Fibroblast of skin of right quadriceps (primary cell): ENCODE measurements around the gene KRT82.

ENCODE experiments used
- DNase-seq: peaks from one replicate; pipeline ENCODE4 v3.0.0-alpha.2; 2013

The KRT82 gene

GRCh38 chr12:52407918-52408317 is 1.8 kb upstream of the KRT82 start:
- no peak for DNase-seq

- no peak for DNase-seq
These were observed 1.2 kb downstream of the KRT82 start for GRCh38 chr12:52404951-52405350.

- DNase-seq = no peak
These were observed 2.6 kb downstream of the KRT82 start for GRCh38 chr12:52403561-52403960.

- no peak for DNase-seq
These were observed 3.1 kb downstream of the KRT82 start for GRCh38 chr12:52402873-52403540.

- DNase-seq = no peak
These were observed 3.8 kb downstream of the KRT82 start for GRCh38 chr12:52402377-52402776.

- DNase-seq = no peak
These were observed 4.2 kb downstream of the KRT82 start for GRCh38 chr12:52401926-52402325.

- DNase-seq = no peak
These were observed 4.6 kb downstream of the KRT82 start for GRCh38 chr12:52401526-52401925.

GRCh38 chr12:52400906-52401305 is 5.2 kb downstream of the KRT82 start:
- no peak for DNase-seq

GRCh38 chr12:52399756-52400155 is 6.4 kb downstream of the KRT82 start:
- no peak for DNase-seq

- DNase-seq = no peak
These were observed 8.0 kb downstream of the KRT82 start for GRCh38 chr12:52398176-52398575.

- DNase-seq = no peak
These were observed 9.5 kb downstream of the KRT82 start for GRCh38 chr12:52396656-52397055.

GRCh38 chr12:52395761-52396434 is 10.2 kb downstream of the KRT82 start:
- peak; percentile 34 for DNase-seq

GRCh38 chr12:52394836-52395405 is 11.2 kb downstream of the KRT82 start:
- no peak for DNase-seq

GRCh38 chr12:52392465-52393007 is 13.6 kb downstream of the KRT82 start:
- no peak for DNase-seq

- no peak for DNase-seq
These were observed 14.5 kb downstream of the KRT82 start for GRCh38 chr12:52391618-52392002.

- peak; percentile 19 for DNase-seq
These were observed 15.2 kb downstream of the KRT82 start for GRCh38 chr12:52390739-52391617.

GRCh38 chr12:52389313-52390207 is 16.6 kb downstream of the KRT82 start:
- DNase-seq = peak; percentile 12

- DNase-seq = no peak
These were observed 18.3 kb downstream of the KRT82 start for GRCh38 chr12:52387859-52388258.

GRCh38 chr12:52385226-52385702 is 20.9 kb downstream of the KRT82 start, which contains the start of gene KRT84:
Gene KRT84, minus strand, starts transcription at chr12:52385652. Its CDS starts 67 bp downstream, at chr12:52385585.
- no peak for DNase-seq

GRCh38 chr12:52383331-52383730 is 22.8 kb downstream of the KRT82 start:
- DNase-seq = no peak

- no peak for DNase-seq
These were observed 23.3 kb downstream of the KRT82 start for GRCh38 chr12:52382854-52383253.

GRCh38 chr12:52381206-52381605 is 24.9 kb downstream of the KRT82 start:
- DNase-seq = no peak
